ENCODE results near the gene OSGIN1. TPM values are rescaled to one million over a fixed set of nuclear protein-coding genes. Genes with fewer than 3 reads are reported as not detected.

Gene OSGIN1
- polyA plus RNA-seq, 1 experiment = 6.2 TPM

DNA sequence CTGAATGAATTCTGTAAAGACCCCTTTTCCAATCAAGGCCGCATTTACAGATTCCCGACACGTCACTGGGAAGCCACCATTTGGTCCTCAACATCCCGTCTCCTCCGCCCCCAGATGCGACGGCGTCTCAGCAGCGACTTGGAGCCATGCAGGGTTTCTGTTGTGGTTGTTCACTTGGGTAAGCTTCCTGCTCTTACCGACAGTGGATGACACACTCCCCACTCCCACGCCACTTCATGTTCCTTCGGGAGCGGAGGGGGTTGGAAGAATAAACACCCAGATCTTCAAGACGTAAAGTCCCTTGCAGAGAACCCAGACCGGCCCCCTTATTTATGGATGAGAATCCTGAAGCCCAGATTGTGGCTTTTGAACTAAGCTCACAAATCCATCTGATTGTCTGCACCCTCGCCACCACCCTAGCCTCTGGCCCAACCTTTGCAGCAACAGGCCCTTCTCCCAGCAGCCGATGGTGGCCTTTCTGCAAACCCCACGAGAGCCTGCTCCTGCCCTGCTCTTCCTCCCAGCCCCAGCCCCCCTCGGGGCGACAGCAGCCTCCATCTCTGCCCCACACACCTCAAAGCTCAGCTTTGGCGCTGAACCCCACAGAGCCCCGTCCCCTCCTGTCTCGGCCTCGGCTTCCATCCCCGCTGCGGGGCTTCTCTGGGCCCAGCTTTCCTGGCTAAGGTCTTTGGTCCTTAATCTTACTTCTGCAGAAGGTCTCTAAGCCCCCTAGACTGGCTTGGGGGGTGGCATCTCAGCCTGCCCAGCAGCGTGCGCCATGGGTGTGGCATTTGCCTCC is 19.0 kb upstream of the OSGIN1 start:
- Histone ChIP-seq H3K4me3 (ENCODE audit: low read depth, low read length) (no peak overlapping the region), H3K27me3 (ENCODE audit: control insufficient read depth, insufficient read depth, low read length) (peaks cover 2% of the 10 kb centered on the region), H3K9me3 (ENCODE audit: control insufficient read depth, insufficient read depth, low read length) (no peaks in the 10 kb centered on the region; the same call in 1 of the 2 replicates), H3K27ac (ENCODE audit: low read depth, low read length) (no peak overlapping the region)
- CTCF ChIA-PET = no interaction called here
- no peak for DNase-seq (ENCODE audit: low read depth, low spot score)
- POLR2A ChIA-PET = no interaction called here
- TF ChIP-seq, protein P1, sequence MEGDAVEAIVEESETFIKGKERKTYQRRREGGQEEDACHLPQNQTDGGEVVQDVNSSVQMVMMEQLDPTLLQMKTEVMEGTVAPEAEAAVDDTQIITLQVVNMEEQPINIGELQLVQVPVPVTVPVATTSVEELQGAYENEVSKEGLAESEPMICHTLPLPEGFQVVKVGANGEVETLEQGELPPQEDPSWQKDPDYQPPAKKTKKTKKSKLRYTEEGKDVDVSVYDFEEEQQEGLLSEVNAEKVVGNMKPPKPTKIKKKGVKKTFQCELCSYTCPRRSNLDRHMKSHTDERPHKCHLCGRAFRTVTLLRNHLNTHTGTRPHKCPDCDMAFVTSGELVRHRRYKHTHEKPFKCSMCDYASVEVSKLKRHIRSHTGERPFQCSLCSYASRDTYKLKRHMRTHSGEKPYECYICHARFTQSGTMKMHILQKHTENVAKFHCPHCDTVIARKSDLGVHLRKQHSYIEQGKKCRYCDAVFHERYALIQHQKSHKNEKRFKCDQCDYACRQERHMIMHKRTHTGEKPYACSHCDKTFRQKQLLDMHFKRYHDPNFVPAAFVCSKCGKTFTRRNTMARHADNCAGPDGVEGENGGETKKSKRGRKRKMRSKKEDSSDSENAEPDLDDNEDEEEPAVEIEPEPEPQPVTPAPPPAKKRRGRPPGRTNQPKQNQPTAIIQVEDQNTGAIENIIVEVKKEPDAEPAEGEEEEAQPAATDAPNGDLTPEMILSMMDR (IDR thresholded peaks at IDR 0.05; ENCODE audit: low read depth, low read length) = no peak

DNA sequence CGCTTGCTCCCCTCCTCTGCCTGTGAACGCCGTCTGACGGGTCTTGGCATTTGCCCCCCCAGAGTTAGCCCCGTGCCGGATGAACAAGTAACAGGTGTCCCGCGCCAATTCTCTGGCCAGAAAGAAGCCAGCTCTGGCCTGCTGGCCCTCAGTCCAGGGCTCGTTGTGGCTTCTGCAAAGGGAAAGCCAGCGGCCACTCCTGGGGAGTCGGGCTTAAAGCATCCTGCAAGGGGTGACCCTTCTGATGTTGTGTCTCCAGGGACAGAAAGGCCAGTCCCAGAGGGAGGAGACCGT is 18.4 kb upstream of the OSGIN1 start:
- Histone ChIP-seq H3K27ac (ENCODE audit: low read depth, low read length) (no peak overlapping the region), H3K27me3 (ENCODE audit: control insufficient read depth, insufficient read depth, low read length) (peaks cover 2% of the 10 kb centered on the region), H3K9me3 (ENCODE audit: control insufficient read depth, insufficient read depth, low read length) (no peaks in the 10 kb centered on the region; the same call in 1 of the 2 replicates), H3K4me3 (ENCODE audit: low read depth, low read length) (no peak overlapping the region)
- DNase-seq (ENCODE audit: low read depth, low spot score) = no peak
- TF ChIP-seq, protein P1 (IDR thresholded peaks at IDR 0.05; ENCODE audit: low read depth, low read length) = no peak
- ChIA-PET CTCF (no interaction called here), POLR2A (no interaction called here)

DNA sequence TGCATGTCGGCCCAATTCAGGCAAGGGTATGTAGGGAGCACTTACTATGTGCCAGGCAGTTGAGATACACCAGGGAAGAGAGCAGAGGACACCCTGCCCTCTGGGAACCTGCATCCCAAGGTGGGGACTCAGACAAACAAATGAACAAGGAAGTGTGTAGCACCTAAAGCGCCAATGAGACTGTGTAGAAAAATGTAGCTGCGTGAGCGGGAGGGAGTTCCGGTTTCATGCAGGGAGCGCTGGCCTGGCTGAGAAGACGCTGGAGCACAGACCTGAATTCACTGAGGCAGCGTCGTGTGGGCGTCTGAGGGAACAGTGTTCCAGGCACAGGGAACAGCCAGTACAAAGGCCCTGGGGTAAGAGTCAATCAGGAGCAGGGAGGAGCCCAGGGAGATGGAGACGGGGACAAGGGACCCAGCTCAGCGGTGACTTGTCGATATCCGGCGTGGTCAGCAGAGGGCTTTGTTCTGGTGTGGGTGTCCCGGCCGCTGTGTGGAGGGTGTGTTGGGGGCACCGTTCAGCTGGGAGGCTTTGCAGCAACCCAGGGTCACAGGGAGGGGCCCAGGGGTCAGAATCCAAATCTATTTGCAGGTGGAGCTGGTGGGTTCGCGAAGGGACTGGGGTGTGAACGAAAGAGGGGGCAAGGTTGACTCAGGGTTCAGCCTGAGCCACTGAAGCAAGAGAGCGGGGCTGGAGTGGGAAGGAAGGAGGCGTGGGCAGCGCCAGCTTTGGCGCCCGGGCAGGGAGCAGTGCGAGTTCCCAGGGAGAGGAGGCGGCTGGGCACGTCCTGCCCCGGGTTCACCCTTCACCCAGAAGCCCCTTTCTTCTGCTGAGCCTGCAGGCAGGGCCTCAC is 17.8 kb upstream of the OSGIN1 start:
- CTCF ChIA-PET = interaction anchor here (0.6 kb wide), 1 partner anchor 373 kb away, joined by 4 read pairs; no protein-coding TSS in a partner anchor
- no peak overlapping the region for H3K27ac ChIP-seq (ENCODE audit: low read depth, low read length)
- TF ChIP-seq, protein P1 (IDR thresholded peaks at IDR 0.05; ENCODE audit: low read depth, low read length) = no peak
- H3K4me3 ChIP-seq (ENCODE audit: low read depth, low read length) = no peak overlapping the region
- H3K9me3 ChIP-seq (ENCODE audit: control insufficient read depth, insufficient read depth, low read length) = no peaks in the 10 kb centered on the region; the same call in 1 of the 2 replicates
- no peak for DNase-seq (ENCODE audit: low read depth, low spot score)
- POLR2A ChIA-PET = no interaction called here
- peaks cover 2% of the 10 kb centered on the region for H3K27me3 ChIP-seq (ENCODE audit: control insufficient read depth, insufficient read depth, low read length)

GRCh38 chr16:83935858-83936255 is 17.2 kb upstream of the OSGIN1 start:
- TF ChIP-seq, protein P1 (IDR thresholded peaks at IDR 0.05; ENCODE audit: low read depth, low read length) = no peak
- Histone ChIP-seq H3K27me3 (ENCODE audit: control insufficient read depth, insufficient read depth, low read length) (peaks cover 2% of the 10 kb centered on the region), H3K4me3 (ENCODE audit: low read depth, low read length) (no peak overlapping the region), H3K27ac (ENCODE audit: low read depth, low read length) (no peak overlapping the region), H3K9me3 (ENCODE audit: control insufficient read depth, insufficient read depth, low read length) (no peaks in the 10 kb centered on the region; the same call in 1 of the 2 replicates)
- POLR2A ChIA-PET = no interaction called here
- CTCF ChIA-PET = interaction anchor here (0.6 kb wide), 1 partner anchor 372 kb away, joined by 4 read pairs; no protein-coding TSS in a partner anchor
- DNase-seq (ENCODE audit: low read depth, low spot score) = no peak
